Keratinocyte (primary cell): ENCODE data around the gene PGLYRP2. TPM values are rescaled to one million over a fixed set of nuclear protein-coding genes. Genes with fewer than 3 reads are reported as not detected.
A peak's percentile ranks its signal among the peaks of the same experiment; 100 is the strongest.

Experiments
- DNase-seq: peaks from one replicate; pipeline ENCODE4 v3.0.0-alpha.2; 2011; ENCODE audit warnings: low read depth, missing footprints, low spot score
- FAIRE-seq: peaks from 2 replicates; lab custom pipeline; 2011; peaks lifted over from hg19 to GRCh38; lab: Jason Lieb, UNC
- H2AFZ ChIP-seq: 2 replicates; pipeline ENCODE4 v1.6.0; 2012; ENCODE audit warnings: low read length, control low read depth, inconsistent platforms; ENCODE audit not compliant: control insufficient read depth
- H3K27ac ChIP-seq: 2 replicates; pipeline ENCODE4 v1.5.1; 2011; ENCODE audit warnings: low read length; ENCODE audit not compliant: control insufficient read depth, insufficient read depth
- H3K27me3 ChIP-seq: 3 replicates; pipeline ENCODE4 v1.6.0; 2011; ENCODE audit warnings: low read length; ENCODE audit not compliant: control insufficient read depth, insufficient read depth; ENCODE audit errors: extremely low read depth
- H3K36me3 ChIP-seq, 2 experiments: 2 replicates in 1 of 2; 3 replicates in 1 of 2; pipeline ENCODE4 v1.5.1; 2011; ENCODE audit warnings: low read length in 2 of 2, mild to moderate bottlenecking in 1 of 2; ENCODE audit not compliant: control insufficient read depth in 2 of 2, insufficient read depth in 2 of 2; ENCODE audit errors: extremely low read depth in 1 of 2
- H3K4me1 ChIP-seq: 3 replicates; pipeline ENCODE4 v1.5.1; 2011; ENCODE audit warnings: low read length; ENCODE audit not compliant: control insufficient read depth, insufficient read depth; ENCODE audit errors: extremely low read depth
- H3K4me2 ChIP-seq: 3 replicates; pipeline ENCODE4 v1.6.0; 2011; ENCODE audit warnings: low read depth, low read length; ENCODE audit not compliant: control insufficient read depth, insufficient read depth; ENCODE audit errors: extremely low read depth
- H3K4me3 ChIP-seq, 3 experiments: fragments of 200-600 bp in 1 of 3; sonication (generic) in 1 of 3; 2 replicates in 2 of 3; 3 replicates in 1 of 3; pipeline ENCODE4 v1.5.1; 2011 to 2016; ENCODE audit warnings: low read length in 3 of 3, mild to moderate bottlenecking in 3 of 3, control low read depth in 2 of 3, inconsistent platforms in 1 of 3, low read depth in 1 of 3, mixed read lengths in 1 of 3, mixed run types in 1 of 3, moderate library complexity in 1 of 3; ENCODE audit not compliant: control insufficient read depth in 2 of 3, insufficient read depth in 2 of 3; ENCODE audit errors: extremely low read depth in 1 of 3
- H3K79me2 ChIP-seq: 2 replicates; pipeline ENCODE4 v1.6.0; 2012; ENCODE audit warnings: low read length; ENCODE audit not compliant: control insufficient read depth, insufficient read depth
- H3K9ac ChIP-seq: 3 replicates; pipeline ENCODE4 v1.6.0; 2011; ENCODE audit warnings: low read length; ENCODE audit not compliant: control insufficient read depth, insufficient read depth; ENCODE audit errors: extremely low read depth
- H3K9me1 ChIP-seq: 3 replicates; pipeline ENCODE4 v1.6.0; 2011; ENCODE audit warnings: low read length; ENCODE audit not compliant: control insufficient read depth, insufficient read depth; ENCODE audit errors: extremely low read depth
- H3K9me3 ChIP-seq: 2 replicates; pipeline ENCODE4 v1.5.1; 2012; ENCODE audit warnings: low read depth, low read length; ENCODE audit not compliant: control insufficient read depth
- H4K20me1 ChIP-seq: 3 replicates; pipeline ENCODE4 v1.6.0; 2011; ENCODE audit warnings: low read length; ENCODE audit not compliant: control insufficient read depth, insufficient read depth; ENCODE audit errors: extremely low read depth
- CTCF ChIP-seq, 3 experiments: IDR thresholded peaks in 1 of 3; conservative IDR thresholded peaks in 1 of 3; optimal IDR thresholded peaks in 1 of 3; 2 replicates in 2 of 3; 3 replicates in 1 of 3; pipeline versions ENCODE3 to v1.5.1; 2011; ENCODE audit warnings: low read length in 3 of 3, mild to moderate bottlenecking in 3 of 3, moderate library complexity in 2 of 3, control low read depth in 1 of 3, inconsistent platforms in 1 of 3; ENCODE audit not compliant: insufficient read depth in 2 of 3; ENCODE audit errors: extremely low read depth in 1 of 3
- EZH2 ChIP-seq: IDR thresholded peaks from one replicate; pipeline ENCODE4 v1.6.1; 2012; ENCODE audit warnings: inconsistent platforms, mild to moderate bottlenecking, low read length, moderate library complexity
- dilution Hi-C: fragments of 300-500 bp; cut with MboI; formaldehyde crosslinking; loops from one replicate; pipeline ENCODE4 v1.7.0; 2020; ENCODE audit warnings: low sequenced_read_pairs; ENCODE audit not compliant: extremely low pct_ligation_motif_present
- polyA plus RNA-seq, 5 experiments: library from polyadenylated mRNA; depleted of rRNA in 3 of 5; stranded (reverse) in 3 of 5; stranded (forward) in 1 of 5; unstranded in 1 of 5; fragments of >200 nt; gene quantifications; 1 replicate in 1 of 5; 2 replicates in 3 of 5; 3 replicates in 1 of 5; pipeline versions ENCODE4 v1.2.1 to v1.2.3, GENCODE V29; 2011 to 2012; ENCODE audit warnings: missing spikeins in 2 of 5, low read depth in 1 of 5, low replicate concordance in 1 of 5

The PGLYRP2 gene
- polyA plus RNA-seq, 1 donor (not counting 4 experiments of a cell fraction or from before 2014, with no cell fraction given) = not detected

GRCh38 chr19:15511671-15512424 is 32.5 kb upstream of the PGLYRP2 start:
- no peaks in the 10 kb centered on the region for H3K4me1 ChIP-seq
- no peaks in the 10 kb centered on the region for H3K36me3 ChIP-seq
- H3K4me3 ChIP-seq = no peak overlapping the region
- FAIRE-seq = no peak
- no peak for TF ChIP-seq CTCF (optimal IDR thresholded peaks at IDR 0.05 in 1 of 3, IDR thresholded peaks at IDR 0.05 in 1 of 3, conservative IDR thresholded peaks at IDR 0.05 in 1 of 3; ENCODE audit: extremely low read depth in 1 of 3, insufficient read depth in 2 of 3, low read length in 3 of 3)
- no peak for TF ChIP-seq EZH2
- DNase-seq = no peak
- no peaks in the 10 kb centered on the region for H3K79me2 ChIP-seq
- H4K20me1 ChIP-seq = no peaks in the 10 kb centered on the region
- H3K9me1 ChIP-seq = no peaks in the 10 kb centered on the region
- no peak overlapping the region for H3K9ac ChIP-seq
- no peak overlapping the region for H3K27ac ChIP-seq
- H3K4me2 ChIP-seq = no peak overlapping the region
- H2AFZ ChIP-seq = no peak overlapping the region
- H3K27me3 ChIP-seq = peaks cover 37% of the 10 kb centered on the region
- dilution Hi-C loops = no loop called here
- H3K9me3 ChIP-seq = no peaks in the 10 kb centered on the region

GRCh38 chr19:15508035-15508710 is 28.9 kb upstream of the PGLYRP2 start, which contains the start of gene CYP4F22:
Gene CYP4F22 (plus strand): TSS chr19:15508525. CDS start chr19:15525337, 16,812 bp downstream.
- no peak within 1 kb of the TSS for H3K4me3 ChIP-seq
- no peaks in the 10 kb centered on the region for H3K36me3 ChIP-seq
- no peak within 1 kb of the TSS for H2AFZ ChIP-seq
- no peaks in the 10 kb centered on the region for H3K9me1 ChIP-seq
- dilution Hi-C loops = no loop called here
- no peaks in the 10 kb centered on the region for H3K4me1 ChIP-seq
- no peak for DNase-seq
- TF ChIP-seq CTCF (optimal IDR thresholded peaks at IDR 0.05 in 1 of 3, IDR thresholded peaks at IDR 0.05 in 1 of 3, conservative IDR thresholded peaks at IDR 0.05 in 1 of 3; ENCODE audit: extremely low read depth in 1 of 3, insufficient read depth in 2 of 3, low read length in 3 of 3) = no peak
- TF ChIP-seq EZH2 = no peak
- H3K9ac ChIP-seq = no peak within 1 kb of the TSS
- H3K9me3 ChIP-seq = no peaks in the 10 kb centered on the region
- H3K4me2 ChIP-seq = peak within 1 kb of the TSS; percentile 25
- H4K20me1 ChIP-seq = no peaks in the 10 kb centered on the region
- FAIRE-seq = no peak
- no peak within 1 kb of the TSS for H3K27ac ChIP-seq
- peaks cover 37% of the 10 kb centered on the region for H3K27me3 ChIP-seq
- H3K79me2 ChIP-seq = no peaks in the 10 kb centered on the region
